NCI-H2029 treated with DMSO at 0.1 percent for 48 hours (cell line): ENCODE measurements around the gene SMIM26.
"Not testable (repeated sequence)": the region's sequence is repeated elsewhere in the genome, so short reads cannot be mapped to it uniquely, and the experiment has no call there.

Source experiments
- DNase-seq: peaks from one replicate; lab custom pipeline; 2025; lab: John Stamatoyannopoulos, UW

Gene SMIM26

GRCh38 chr20:18566892-18567738 lies at the start of gene SMIM26:
SMIM26 (plus strand) TSS chr20:18567432; CDS start chr20:18567479, 47 bp downstream.
- peak; percentile 81 for DNase-seq

DNA sequence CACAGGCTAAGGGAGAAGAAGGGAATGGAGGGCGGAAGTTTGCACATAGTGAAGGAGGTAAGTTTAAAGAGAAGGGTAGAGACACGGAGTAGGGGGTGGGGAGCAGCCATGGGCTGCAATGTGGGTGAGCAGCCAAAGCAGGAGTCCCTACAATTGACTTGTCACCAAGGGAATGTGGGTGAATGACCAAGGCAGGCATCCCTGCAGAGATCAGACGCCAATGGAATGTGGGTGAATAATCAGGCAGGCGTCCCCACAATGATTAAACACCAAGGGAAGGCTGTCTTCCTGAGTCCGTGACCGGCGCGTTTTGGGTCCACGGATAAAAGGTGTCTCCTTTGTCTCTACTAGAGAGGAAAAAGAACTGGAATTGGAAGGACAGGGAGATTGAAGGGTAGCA lies 45.2 kb upstream of the SMIM26 start:
- DNase-seq, result not testable (repeated sequence)

- no peak for DNase-seq
Observed at GRCh38 chr20:18523066-18523465, 44.2 kb upstream of the SMIM26 start.

DNA sequence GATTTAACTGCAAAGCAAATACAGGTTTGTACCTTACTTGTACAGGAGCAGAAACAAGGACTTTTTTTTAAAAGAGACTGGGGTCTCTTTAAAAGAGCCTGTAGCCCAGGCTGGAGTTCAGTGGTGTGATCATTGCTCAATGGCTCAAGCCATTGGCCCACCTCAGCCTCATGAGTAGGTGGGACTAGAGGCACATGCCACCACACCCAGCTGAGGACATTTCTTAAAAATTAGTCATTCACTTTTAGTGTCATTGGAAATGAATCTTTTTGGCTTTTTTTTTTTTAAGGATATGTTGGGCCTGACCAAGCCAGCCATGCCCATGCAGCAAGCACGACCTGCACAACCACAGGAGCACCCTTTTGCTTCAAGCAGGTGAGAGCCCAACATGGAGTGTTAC lies 42.6 kb upstream of the SMIM26 start:
- DNase-seq, result no peak

DNA sequence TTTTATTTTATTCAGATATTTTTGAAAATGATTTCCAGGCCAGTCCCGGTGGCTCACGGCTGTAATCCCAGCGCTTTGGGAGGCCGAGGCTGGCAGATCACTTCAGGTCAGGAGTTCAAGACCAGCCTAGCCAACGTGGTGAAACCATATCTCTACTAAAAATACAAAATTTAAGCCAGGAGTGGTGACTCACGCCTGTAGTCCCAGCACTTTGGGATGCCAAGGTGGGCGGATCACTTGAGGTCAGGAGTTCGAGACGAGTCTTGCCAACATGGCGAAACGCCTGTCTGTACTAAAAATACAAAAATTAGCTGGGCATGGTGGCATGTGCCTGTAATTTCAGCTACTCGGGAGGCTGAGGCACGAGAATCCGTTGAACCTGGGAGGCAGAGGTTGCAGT lies 40.5 kb upstream of the SMIM26 start:
- DNase-seq, result not testable (repeated sequence)

DNA sequence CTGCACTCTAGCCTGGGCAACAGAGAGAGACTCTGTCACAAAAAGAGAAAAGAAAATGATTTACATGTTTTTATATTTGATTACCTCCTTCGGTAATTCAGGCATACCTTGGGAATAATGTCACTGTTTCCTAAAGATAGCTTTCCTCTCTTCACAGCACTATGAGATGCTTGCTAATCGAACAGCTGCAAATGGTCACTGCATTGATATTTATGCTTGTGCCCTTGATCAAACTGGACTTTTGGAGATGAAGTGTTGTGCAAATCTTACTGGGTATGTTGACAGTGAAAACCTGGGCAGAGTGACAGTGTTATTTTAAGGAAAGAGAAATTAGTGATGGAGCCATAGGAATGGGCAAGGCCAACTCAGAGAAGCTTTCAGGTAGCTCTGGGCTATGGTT lies 39.9 kb upstream of the SMIM26 start:
- DNase-seq, result no peak

DNA sequence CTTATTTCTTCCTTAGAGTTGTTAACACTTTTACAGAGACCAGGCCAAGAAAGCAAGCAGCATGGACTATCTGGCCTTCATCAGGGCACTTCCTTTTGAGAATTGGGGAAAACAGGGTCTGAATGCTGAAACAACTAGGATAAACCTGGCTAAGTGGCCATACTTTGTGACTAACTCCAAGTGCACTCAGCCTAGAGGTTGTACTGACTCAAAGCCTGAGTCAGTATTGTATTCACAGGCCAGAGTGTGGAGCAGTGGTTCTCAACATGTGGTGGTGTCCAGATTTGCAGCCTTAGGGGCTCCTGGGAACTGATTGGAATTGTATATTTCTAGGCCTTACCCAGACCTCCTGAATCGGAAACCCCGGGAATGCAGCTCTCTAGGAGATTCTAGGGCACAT lies 39.4 kb upstream of the SMIM26 start:
- DNase-seq, result no peak

DNA sequence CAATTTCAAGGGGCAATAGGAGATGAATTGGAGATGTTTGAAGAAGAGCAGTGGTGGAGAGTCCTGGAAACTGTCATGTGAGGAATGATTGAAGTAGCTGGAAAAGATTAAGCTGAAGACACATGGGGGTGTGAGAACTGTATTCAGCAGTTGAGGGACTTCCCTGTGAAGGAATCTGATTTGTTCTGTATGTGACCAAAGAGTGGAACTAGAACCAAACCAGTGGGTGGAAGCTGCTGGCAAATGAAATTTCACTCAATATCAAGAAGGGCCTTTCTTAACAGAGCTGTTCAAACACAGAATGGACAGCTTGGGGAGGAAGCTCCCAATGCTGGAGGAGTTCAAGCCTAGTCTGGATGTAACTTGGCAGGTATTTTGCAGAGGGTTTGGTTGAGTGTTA lies 38.2 kb upstream of the SMIM26 start:
- DNase-seq, result no peak

DNA sequence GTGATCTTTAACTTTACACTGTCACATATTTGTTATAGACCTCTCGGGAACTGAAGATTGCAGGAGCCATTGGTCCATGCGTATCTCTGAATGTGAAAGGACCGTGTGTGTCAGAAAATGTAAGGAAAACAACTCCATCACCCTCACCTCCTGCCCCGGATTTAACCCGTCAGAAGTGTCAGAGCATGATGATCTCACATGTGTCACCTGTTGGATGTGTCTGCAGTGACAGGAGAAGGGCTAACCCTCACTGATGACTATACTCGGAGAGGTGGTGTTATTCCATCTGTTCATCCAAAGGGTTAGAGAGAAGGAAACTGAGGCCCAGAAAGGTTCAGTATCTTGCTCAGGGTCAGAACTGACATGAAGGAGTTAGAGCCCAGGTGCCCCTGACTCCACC lies 34.6 kb upstream of the SMIM26 start:
- DNase-seq, result no peak

DNA sequence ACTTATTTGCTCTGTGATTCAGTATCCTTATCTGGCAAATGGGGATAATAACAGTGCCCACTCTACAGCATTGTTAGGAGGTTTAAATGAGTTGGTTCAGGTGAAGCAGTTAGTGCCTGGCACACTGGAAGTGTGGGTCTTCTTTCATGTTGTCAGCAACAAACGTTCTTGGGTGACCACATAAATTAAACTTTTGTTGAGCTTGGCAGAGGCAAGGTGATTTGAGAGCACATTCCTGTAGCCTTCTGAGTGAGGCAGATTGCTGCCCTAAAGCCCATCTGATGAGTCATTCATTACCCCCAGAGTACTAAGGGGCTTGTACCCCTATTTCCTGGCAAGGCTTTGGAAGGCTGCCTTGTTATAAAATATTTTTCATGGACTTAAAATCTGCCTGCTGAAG lies 33.7 kb upstream of the SMIM26 start:
- no peak for DNase-seq

DNA sequence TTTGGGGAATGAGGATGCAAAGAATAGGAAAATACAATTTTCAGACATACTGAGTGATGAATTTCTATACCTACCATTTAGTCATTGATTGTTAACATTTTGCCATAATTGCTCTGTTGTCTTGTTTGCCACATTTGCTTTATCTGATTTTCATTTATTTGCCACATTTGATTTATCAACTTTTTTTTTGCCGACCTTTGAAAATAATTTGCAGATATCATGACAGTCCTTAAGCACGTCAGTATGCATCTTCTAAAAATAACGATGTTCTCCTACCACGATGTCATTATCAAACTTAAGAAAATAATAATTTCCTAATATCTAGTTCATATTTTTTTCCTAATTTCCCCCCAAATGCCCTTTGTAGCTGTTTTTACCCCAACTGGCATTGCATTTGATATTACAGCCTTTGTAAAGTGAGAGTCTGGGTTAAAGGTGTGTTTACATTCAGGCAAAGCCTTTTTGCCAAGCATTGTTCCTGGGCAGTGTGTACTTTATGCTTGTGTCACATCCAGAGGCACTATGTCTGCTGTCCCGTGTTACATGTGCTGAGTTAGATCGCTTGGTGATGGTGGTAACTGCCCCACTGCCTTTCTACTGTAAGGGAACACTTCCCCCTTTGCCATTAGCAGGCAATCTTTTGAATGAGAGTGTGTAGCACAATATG lies 33.1 kb upstream of the SMIM26 start:
- DNase-seq, result no peak

DNA sequence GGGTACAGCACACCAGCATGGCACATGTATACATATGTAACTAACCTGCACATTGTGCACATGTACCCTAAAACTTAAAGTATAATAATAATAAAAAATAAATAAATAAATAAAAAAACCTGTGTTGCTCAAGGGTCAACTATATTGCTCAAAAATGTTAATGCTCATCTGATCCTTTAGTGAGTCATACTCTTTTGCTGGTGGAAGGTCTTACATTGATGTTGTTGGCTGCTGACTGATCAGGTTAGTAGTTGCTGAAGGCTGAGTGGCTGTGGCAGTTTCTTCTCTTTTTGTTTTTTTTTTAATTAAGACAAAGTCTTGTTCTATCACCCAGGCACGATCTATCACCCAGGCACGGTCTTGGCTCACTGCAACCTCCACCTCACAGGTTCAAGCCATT lies 29.6 kb upstream of the SMIM26 start:
- DNase-seq, result no peak

GRCh38 chr20:18541741-18542140 lies 25.5 kb upstream of the SMIM26 start:
- DNase-seq, result no peak

DNA sequence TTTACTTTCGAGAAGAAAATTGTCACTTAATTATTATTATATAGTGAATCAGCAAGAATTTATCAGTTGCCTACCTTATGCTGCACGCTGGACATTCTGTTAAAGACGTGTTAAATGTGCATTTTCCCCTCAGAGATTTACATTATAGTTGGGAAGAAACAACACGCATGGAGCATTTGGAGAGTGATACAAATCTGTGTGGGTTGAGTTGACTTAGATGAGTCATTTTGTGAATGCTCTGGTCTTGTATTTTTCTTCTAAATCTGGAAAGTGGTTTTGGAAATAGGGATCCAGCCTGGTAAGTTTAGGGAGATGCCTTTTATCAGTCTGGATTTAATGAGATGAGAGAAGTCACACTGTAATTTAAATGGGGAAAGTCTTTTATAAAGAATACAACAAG lies 24.0 kb upstream of the SMIM26 start:
- no peak for DNase-seq

GRCh38 chr20:18543932-18544331 lies 23.3 kb upstream of the SMIM26 start:
- peak; percentile 86 for DNase-seq

- no peak for DNase-seq
Observed at GRCh38 chr20:18545566-18545965, 21.7 kb upstream of the SMIM26 start.

- no peak for DNase-seq
Observed at GRCh38 chr20:18548465-18548864, 18.8 kb upstream of the SMIM26 start.

DNA sequence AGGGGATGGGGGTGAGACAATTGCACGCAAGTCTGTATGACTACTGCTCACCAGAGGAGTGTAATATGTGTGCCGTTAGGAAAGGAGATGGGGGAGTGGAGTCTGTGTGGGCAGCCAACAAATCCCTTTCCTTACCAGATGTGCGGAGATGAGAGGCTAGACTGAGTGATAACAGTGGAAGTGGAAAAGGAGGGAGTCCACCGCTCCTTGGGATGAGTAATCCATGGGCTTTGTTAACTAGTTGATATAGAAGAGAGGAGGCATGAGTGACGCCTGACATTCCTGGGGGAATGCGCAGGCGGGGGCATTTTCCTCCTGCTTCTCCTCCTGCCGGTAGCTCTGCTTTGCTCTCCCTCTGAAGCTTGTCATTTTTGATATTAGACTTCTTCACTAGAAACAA lies 13.5 kb upstream of the SMIM26 start:
- DNase-seq, result no peak

- no peak for DNase-seq
Observed at GRCh38 chr20:18567739-18568091, 483 bp downstream of the SMIM26 start.

- DNase-seq, result no peak
Observed at GRCh38 chr20:18571009-18571408, 3.8 kb downstream of the SMIM26 start.

DNA sequence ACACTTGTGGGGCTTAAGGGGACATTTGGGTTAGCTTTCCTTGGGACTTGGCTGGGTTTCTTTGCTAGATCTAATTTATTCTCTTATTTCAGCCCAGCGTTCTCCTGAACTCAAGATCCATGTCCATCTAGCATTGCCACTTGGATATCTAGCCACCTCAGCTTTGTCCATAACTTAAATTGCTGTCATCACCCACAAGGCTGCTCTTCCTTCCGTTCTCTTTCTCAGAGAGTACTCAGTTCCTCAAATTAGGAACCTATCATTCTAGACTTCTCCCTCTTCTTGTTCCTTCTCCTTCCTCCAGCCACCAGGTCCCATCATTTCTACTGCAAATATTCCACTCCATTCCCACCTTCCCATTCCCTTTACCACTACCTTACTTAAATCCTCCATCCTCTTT lies 4.3 kb downstream of the SMIM26 start:
- no peak for DNase-seq

DNA sequence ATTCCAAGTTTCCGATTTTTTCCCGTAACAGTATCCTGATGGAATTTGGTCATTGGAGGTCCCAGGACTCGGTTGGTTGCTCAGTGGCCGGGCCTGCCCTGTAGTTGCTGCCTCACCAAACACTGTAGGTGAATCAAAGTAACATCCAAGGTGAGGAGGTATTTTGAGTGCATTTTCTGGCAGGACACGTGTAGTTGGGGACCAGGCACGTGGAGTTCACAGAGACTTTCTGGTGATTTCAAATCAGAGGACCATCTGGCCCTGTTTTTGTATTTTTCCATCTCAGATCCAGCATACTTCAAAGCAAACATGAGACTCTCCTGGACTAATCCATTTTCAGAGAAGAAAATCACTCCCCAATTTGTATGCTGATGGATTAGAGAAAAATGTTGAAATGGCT lies 10.7 kb downstream of the SMIM26 start:
- DNase-seq, result no peak

DNA sequence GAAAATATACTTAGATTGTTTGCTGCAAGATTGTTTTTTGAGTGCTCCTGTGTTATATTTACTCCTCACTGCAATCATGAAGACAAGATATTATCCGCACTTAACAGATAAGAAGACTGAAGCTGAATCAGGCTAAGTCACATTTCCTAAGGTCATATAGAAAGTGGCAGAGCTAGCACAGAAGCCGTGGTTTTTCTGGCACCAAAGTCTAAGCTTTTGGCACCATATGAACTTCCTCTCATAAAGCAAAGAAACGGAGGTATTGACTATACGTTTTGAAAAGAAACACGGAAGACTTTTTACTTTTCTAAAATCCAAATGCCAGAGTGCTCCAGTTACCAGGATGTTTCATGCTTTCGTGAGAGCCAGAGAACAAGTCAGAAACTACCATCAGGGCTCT lies 11.3 kb downstream of the SMIM26 start:
- DNase-seq, result no peak

DNA sequence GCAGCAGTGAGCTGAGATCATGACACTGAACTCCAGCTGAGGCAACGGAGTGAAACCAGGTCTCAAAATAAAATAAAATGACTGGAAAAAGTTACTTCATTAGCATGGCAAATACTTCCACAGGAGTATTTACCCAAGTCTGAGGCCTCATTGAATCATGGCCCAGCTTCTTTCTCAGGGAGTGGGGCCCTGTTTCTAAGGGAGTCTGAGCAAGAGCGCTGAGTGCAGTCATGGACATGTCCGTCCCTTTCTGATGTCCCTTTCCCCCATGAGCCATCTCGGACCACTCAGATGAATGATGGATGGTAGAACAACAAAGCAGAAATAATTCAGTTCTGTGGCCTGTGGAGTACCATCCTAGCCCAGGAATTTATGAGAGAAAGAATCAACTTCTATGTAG lies 12.8 kb downstream of the SMIM26 start:
- DNase-seq, result no peak
